GM21390 (cell line): ENCODE measurements around the gene RNF227.
"Not testable (repeated sequence)": the region's sequence is repeated elsewhere in the genome, so short reads cannot be mapped to it uniquely, and the experiment has no call there.

Experiments
- ATAC-seq: cut with Tn5 transposase; IDR thresholded peaks from one replicate; pipeline ENCODE4 v1.9.1; 2021; ENCODE audit not compliant: unreplicated experiment

Gene RNF227

GRCh38 chr17:7864995-7865650, 51.0 kb downstream of the RNF227 start:
- no peak for ATAC-seq

GRCh38 chr17:7864384-7864783, 51.7 kb downstream of the RNF227 start:
- not testable (repeated sequence) for ATAC-seq
